Stomach (tissue), 9 donors: Measurements from ENCODE around the gene SCN9A. TPM values are rescaled to one million over a fixed set of nuclear protein-coding genes. Genes with fewer than 3 reads are reported as not detected.
A peak's percentile ranks its signal among the peaks of the same experiment; 100 is the strongest.
"Not testable (repeated sequence)": the region's sequence is repeated elsewhere in the genome, so short reads cannot be mapped to it uniquely, and the experiment has no call there.

ENCODE experiments used
- DNase-seq, 2 donors: peaks; one replicate each; pipeline versions ENCODE4 v3.0.0 to v3.0.0-alpha.2; 2013 to 2019
- H3K27ac ChIP-seq, 5 donors: fragments of 200-600 bp in 4 of 5; sonication (generic) in 4 of 5; one replicate each; pipeline ENCODE4 v1.5.1; 2013 to 2019; ENCODE audit warnings: mild to moderate bottlenecking in 1 of 5, moderate library complexity in 1 of 5
- H3K27me3 ChIP-seq, 3 donors: fragments of 200-600 bp; sonication (generic); one replicate each; pipeline ENCODE4 v1.5.1; 2017 to 2019; ENCODE audit warnings: mixed run types in 1 of 3
- H3K36me3 ChIP-seq, 4 donors: fragments of 200-600 bp; sonication (generic); 1 replicate in 3 of 4; 2 replicates in 1 of 4; pipeline ENCODE4 v1.5.1; 2016 to 2019
- H3K4me1 ChIP-seq, 4 donors: fragments of 200-600 bp; sonication (generic); one replicate each; pipeline ENCODE4 v1.5.1; 2016 to 2019
- H3K4me3 ChIP-seq, 4 donors: fragments of 200-600 bp; sonication (generic) in 3 of 4; one replicate each; pipeline ENCODE4 v1.5.1; 2016 to 2019; ENCODE audit warnings: mild to moderate bottlenecking in 1 of 4
- H3K9me3 ChIP-seq, 4 donors: fragments of 200-600 bp; sonication (generic); one replicate each; pipeline ENCODE4 v1.5.1; 2016 to 2019
- EP300 ChIP-seq: sonication (generic); formaldehyde crosslinking; IDR thresholded peaks from one replicate; pipeline ENCODE4 v1.6.1; 2017; ENCODE audit warnings: antibody characterized with exemption
- POLR2A ChIP-seq, 4 donors: fragments of 450-650 bp; IDR thresholded peaks; one replicate each; pipeline ENCODE4 v1.6.1; 2016; ENCODE audit warnings: antibody characterized with exemption in 4 of 4, control low read depth in 2 of 4, mild to moderate bottlenecking in 1 of 4, moderate library complexity in 1 of 4
- POLR2AphosphoS5 ChIP-seq, 3 donors: sonication (generic); formaldehyde crosslinking; IDR thresholded peaks; one replicate each; pipeline ENCODE4 v1.6.1; 2016; ENCODE audit warnings: antibody characterized with exemption in 3 of 3
- WGBS, 5 donors: extraction: QIAGEN DNeasy Blood & Tissue Kit in 3 of 5; methylation state at CpG; one replicate each; pipeline versions ENCODE4 v1.1.5 to v1.1.7; 2013 to 2018; 5-methylcytosine and 5-hydroxymethylcytosine counted together
- intact Hi-C: fragments of 100-400 bp; cut with DNase I; formaldehyde crosslinking; loops from one replicate; pipeline ENCODE4 v1.15.1; 2023; ENCODE audit warnings: low total_unique reads
- polyA plus RNA-seq, 3 donors: library from polyadenylated mRNA; stranded (reverse); fragments of 200-250 nt; gene quantifications; one replicate each; pipeline ENCODE4 v1.2.3, GENCODE V29; 2013
- total RNA-seq, 5 donors: library from RNA; depleted of rRNA; stranded (reverse); fragments of >200 nt; gene quantifications; one replicate each; pipeline versions ENCODE4 v1.1.0 to v1.2.3, GENCODE V29; 2014 to 2016
- TF ChIP-seq, protein P1 (sequence below), 7 experiments: fragments of 450-650 bp in 4 of 7; fragments of 200-600 bp in 3 of 7; sonication (generic) in 3 of 7; IDR thresholded peaks; one replicate each; pipeline ENCODE4 v1.5.1; 2016 to 2019; ENCODE audit warnings: antibody characterized with exemption in 7 of 7, control low read depth in 2 of 7, mild to moderate bottlenecking in 1 of 7
- donor health status: healthy with polysubstance abuse.
- donor health status: Bipolar disorder and iron deficiency.
- donor health status: healthy.

Gene SCN9A
- total and polyA plus RNA-seq, 8 donors: 0.12 to 24.3 (median 1.1) TPM

DNA sequence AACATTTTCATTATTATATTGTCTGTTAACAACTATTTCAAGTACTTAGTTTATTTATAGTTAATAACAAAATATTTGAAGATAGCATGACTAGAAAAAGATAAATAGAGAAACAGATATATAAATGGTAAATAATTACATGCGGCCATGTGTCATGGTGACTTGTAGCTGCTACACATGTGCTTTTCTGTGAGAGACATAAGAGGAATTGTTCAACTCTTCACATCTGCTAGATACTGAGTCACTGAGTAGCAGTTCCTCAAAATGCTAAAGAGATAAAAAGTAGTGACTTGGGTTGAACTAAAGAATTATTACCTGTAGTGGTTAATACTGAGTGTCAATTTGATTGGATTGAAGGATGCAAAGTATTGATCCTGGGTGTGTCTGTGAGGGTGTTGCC lies 37.5 kb upstream of the SCN9A start:
- DNase-seq: no peak
- Histone ChIP-seq H3K27ac (no peak overlapping the region), H3K36me3 (no peaks in the 10 kb centered on the region), H3K9me3 (no peaks in the 10 kb centered on the region), H3K27me3 (no peaks in the 10 kb centered on the region), H3K4me3 (no peak overlapping the region), H3K4me1 (no peaks in the 10 kb centered on the region)
- intact Hi-C loops: no loop called here
- 79 to 93% (median 88%) methylated on average over 1 of the region's 1 CpG for WGBS, 5 donors
- TF ChIP-seq POLR2AphosphoS5 (IDR thresholded peaks at IDR 0.05) (no peak), POLR2A (IDR thresholded peaks at IDR 0.05) (no peak), EP300 (no peak)
- TF ChIP-seq, protein P1, sequence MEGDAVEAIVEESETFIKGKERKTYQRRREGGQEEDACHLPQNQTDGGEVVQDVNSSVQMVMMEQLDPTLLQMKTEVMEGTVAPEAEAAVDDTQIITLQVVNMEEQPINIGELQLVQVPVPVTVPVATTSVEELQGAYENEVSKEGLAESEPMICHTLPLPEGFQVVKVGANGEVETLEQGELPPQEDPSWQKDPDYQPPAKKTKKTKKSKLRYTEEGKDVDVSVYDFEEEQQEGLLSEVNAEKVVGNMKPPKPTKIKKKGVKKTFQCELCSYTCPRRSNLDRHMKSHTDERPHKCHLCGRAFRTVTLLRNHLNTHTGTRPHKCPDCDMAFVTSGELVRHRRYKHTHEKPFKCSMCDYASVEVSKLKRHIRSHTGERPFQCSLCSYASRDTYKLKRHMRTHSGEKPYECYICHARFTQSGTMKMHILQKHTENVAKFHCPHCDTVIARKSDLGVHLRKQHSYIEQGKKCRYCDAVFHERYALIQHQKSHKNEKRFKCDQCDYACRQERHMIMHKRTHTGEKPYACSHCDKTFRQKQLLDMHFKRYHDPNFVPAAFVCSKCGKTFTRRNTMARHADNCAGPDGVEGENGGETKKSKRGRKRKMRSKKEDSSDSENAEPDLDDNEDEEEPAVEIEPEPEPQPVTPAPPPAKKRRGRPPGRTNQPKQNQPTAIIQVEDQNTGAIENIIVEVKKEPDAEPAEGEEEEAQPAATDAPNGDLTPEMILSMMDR (IDR thresholded peaks at IDR 0.05): no peak

GRCh38 chr2:166411473-166412230 lies 35.9 kb upstream of the SCN9A start:
- H3K36me3 ChIP-seq: no peaks in the 10 kb centered on the region
- WGBS, 5 donors: 38 to 65% (median 48%) methylated on average over 6 of the region's 6 CpGs
- H3K4me1 ChIP-seq: no peaks in the 10 kb centered on the region
- peak in 1 of 2 donors; percentile 9 for DNase-seq
- no peak overlapping the region for H3K27ac ChIP-seq
- no peaks in the 10 kb centered on the region for H3K9me3 ChIP-seq
- intact Hi-C loops: no loop called here
- TF ChIP-seq POLR2A (IDR thresholded peaks at IDR 0.05): no peak
- no peak for TF ChIP-seq POLR2AphosphoS5 (IDR thresholded peaks at IDR 0.05)
- TF ChIP-seq, protein P1 (IDR thresholded peaks at IDR 0.05): no peak
- no peak for TF ChIP-seq EP300
- no peak overlapping the region for H3K4me3 ChIP-seq
- no peaks in the 10 kb centered on the region for H3K27me3 ChIP-seq

GRCh38 chr2:166410828-166411472 lies 35.2 kb upstream of the SCN9A start:
- no peak for DNase-seq
- Histone ChIP-seq H3K27ac (no peak overlapping the region), H3K9me3 (no peaks in the 10 kb centered on the region), H3K4me1 (no peaks in the 10 kb centered on the region), H3K36me3 (no peaks in the 10 kb centered on the region), H3K4me3 (no peak overlapping the region), H3K27me3 (no peaks in the 10 kb centered on the region)
- intact Hi-C loops: no loop called here
- 69 to 80% (median 79%) methylated on average over 7 of the region's 7 CpGs for WGBS, 5 donors
- no peak for TF ChIP-seq POLR2A (IDR thresholded peaks at IDR 0.05)
- TF ChIP-seq POLR2AphosphoS5 (IDR thresholded peaks at IDR 0.05): no peak
- TF ChIP-seq, protein P1 (IDR thresholded peaks at IDR 0.05): no peak
- TF ChIP-seq EP300: no peak

- H3K4me1 ChIP-seq, H3K4me3 ChIP-seq, intact Hi-C loops, H3K36me3 ChIP-seq, H3K9me3 ChIP-seq, H3K27ac ChIP-seq, H3K27me3 ChIP-seq, DNase-seq: not testable (repeated sequence)
- 65 to 91% (median 82%) methylated on average over 2 of the region's 2 CpGs for WGBS, 5 donors
These were observed 32.0 kb upstream of the SCN9A start for GRCh38 chr2:166407746-166408145.

- 91 to 93% (median 92%) methylated on average over 3 of the region's 3 CpGs for WGBS, 5 donors
- no peaks in the 10 kb centered on the region for H3K4me1 ChIP-seq
- TF ChIP-seq POLR2A (IDR thresholded peaks at IDR 0.05) (no peak), POLR2AphosphoS5 (IDR thresholded peaks at IDR 0.05) (no peak), EP300 (no peak)
- TF ChIP-seq, protein P1 (IDR thresholded peaks at IDR 0.05): no peak
These were observed 30.6 kb upstream of the SCN9A start for GRCh38 chr2:166406374-166406773.

More at GRCh38 chr2:166406374-166406773, 30.6 kb upstream of the SCN9A start:
- intact Hi-C loops: no loop called here
- H3K27me3 ChIP-seq: no peaks in the 10 kb centered on the region
- no peak for DNase-seq
- no peak overlapping the region for H3K27ac ChIP-seq
- no peaks in the 10 kb centered on the region for H3K36me3 ChIP-seq
- no peak overlapping the region for H3K4me3 ChIP-seq
- no peaks in the 10 kb centered on the region for H3K9me3 ChIP-seq
